Measurements from ENCODE around the gene RNF19B. TPM values are rescaled to one million over a fixed set of nuclear protein-coding genes. Genes with fewer than 3 reads are reported as not detected.
A peak's percentile ranks its signal among the peaks of the same experiment; 100 is the strongest.
"Not testable (repeated sequence)": the region's sequence is repeated elsewhere in the genome, so short reads cannot be mapped to it uniquely, and the experiment has no call there.

Gene RNF19B
- total and polyA plus RNA-seq, 2 of the 13 experiments (the other 11 are each of a cell fraction or from before 2014, with no cell fraction given) = 15.3 to 22.5 TPM

DNA sequence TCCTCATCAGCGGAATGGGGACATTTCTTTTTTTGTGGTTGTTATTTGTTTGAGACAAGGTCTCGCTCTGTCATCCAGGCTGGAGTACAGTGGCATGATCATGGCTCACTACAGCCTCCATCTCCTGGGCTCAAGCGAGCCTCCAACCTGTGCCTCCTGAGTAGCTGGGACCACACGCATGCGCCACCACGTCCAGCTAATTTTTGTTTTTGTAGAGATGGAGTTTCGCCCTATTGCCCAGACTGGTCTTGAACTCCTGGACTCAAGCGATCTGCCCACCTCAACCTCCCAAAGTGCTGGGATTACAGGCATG is 28.7 kb upstream of the RNF19B start:
- H3K36me3 ChIP-seq (replicated peaks in 1 of 2; ENCODE audit: control insufficient read depth in 1 of 2, insufficient read depth in 2 of 2, low read length in 2 of 2); CTCF ChIA-PET (ENCODE audit: low intra/inter-chr PET ratio, low total read pairs); H3K4me3 ChIP-seq (replicated peaks in 1 of 3; ENCODE audit: insufficient read depth in 1 of 3, low read depth in 2 of 3, low read length in 3 of 3); BruUV-seq (replicated peaks); H2AFZ ChIP-seq (ENCODE audit: low read length); intact Hi-C loops (cut with micrococcal nuclease; ENCODE audit: unreplicated experiment); H3K9ac ChIP-seq (ENCODE audit: insufficient read depth, low read depth, low read length); H3K27me3 ChIP-seq (ENCODE audit: control insufficient read depth in 1 of 2, insufficient read depth in 2 of 2, low read length in 2 of 2); H3K79me2 ChIP-seq (ENCODE audit: insufficient read depth, low read length); ATAC-seq; DNase-seq (ENCODE audit: low spot score); H4K20me1 ChIP-seq (ENCODE audit: insufficient read depth, low read length); H3K27ac ChIP-seq (ENCODE audit: extremely low read length, insufficient read depth, low read length); in situ Hi-C loops (cut with HindIII; ENCODE audit: extremely low pct_ligation_motif_present, low pct_unique_long_range_greater_than_20kb); H3K9me3 ChIP-seq (ENCODE audit: low read length); FAIRE-seq; H3K4me2 ChIP-seq (ENCODE audit: low read depth, low read length): not testable (repeated sequence)
- H3K4me1 ChIP-seq (ENCODE audit: insufficient read depth, low read length) = peaks cover 23% of the 10 kb centered on the region
- 93% methylated on average over 8 of the region's 8 CpGs for WGBS (ENCODE audit: low lambda C conversion rate)
- POLR2A ChIA-PET = interaction anchor here (0.8 kb wide), 1 partner anchor 13 kb away, joined by 3 read pairs; no protein-coding TSS in a partner anchor
- TF ChIP-seq, protein P1, sequence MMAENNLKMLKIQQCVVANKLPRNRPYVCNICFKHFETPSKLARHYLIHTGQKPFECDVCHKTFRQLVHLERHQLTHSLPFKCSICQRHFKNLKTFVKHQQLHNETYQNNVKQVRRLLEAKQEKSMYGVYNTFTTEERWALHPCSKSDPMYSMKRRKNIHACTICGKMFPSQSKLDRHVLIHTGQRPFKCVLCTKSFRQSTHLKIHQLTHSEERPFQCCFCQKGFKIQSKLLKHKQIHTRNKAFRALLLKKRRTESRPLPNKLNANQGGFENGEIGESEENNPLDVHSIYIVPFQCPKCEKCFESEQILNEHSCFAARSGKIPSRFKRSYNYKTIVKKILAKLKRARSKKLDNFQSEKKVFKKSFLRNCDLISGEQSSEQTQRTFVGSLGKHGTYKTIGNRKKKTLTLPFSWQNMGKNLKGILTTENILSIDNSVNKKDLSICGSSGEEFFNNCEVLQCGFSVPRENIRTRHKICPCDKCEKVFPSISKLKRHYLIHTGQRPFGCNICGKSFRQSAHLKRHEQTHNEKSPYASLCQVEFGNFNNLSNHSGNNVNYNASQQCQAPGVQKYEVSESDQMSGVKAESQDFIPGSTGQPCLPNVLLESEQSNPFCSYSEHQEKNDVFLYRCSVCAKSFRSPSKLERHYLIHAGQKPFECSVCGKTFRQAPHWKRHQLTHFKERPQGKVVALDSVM (CRISPR knock-in tag; IDR thresholded peaks at IDR 0.05) = 0 out of 2 replicates have a peak, but pooled peaks have one; percentile 52

DNA sequence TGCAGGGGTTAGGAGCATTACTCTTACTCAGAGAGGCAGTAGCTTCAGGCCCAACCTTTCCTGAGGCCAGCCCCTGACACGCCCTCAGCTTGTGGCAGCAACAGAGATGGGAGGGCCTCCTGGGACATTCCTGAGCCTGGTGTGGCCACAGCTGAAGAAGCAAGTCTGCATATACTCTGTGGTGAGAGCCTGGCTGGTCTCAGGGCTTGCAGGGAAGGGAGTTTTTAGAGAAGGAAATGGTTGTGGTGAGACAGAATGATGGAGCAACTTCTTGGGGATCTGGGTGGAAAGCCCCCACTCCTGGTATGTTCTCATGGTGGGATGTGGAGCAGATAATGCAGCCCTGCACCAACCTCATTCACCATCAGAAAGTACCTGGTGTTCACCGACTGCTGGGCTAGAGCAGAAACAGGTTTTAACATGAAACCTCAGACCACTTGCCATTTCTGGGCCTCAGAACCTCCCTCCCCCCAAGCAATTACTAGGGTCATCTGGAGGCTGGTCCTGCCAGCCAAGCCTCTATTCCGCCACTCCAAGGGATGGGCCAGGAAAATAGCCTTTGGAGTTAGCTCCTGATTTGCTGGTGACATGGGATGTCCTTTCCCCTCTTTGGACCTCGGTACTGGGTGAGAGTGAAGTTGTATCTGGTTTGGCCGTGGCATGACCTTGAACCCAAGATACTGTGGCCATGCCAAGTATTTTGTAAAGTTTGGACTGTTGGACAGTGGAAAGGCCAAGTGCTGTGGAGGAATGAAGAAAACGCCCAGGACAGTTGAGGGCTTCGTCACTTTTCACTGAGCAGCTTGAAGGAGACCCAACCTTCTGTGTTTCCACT is 28.1 kb upstream of the RNF19B start:
- DNase-seq (ENCODE audit: low spot score) = peak; percentile 26
- FAIRE-seq = no peak
- H3K9me3 ChIP-seq (ENCODE audit: low read length) = no peaks in the 10 kb centered on the region
- no peak overlapping the region for H2AFZ ChIP-seq (ENCODE audit: low read length)
- POLR2A ChIA-PET = interaction anchor here (0.8 to 1.2 kb wide), 4 partner anchors 14 to 135 kb away, joined by 3 read pairs; no protein-coding TSS in a partner anchor
- intact Hi-C loops (cut with micrococcal nuclease; ENCODE audit: unreplicated experiment) (no loop called here), in situ Hi-C loops (cut with HindIII; ENCODE audit: extremely low pct_ligation_motif_present, low pct_unique_long_range_greater_than_20kb) (no loop called here)
- no peaks in the 10 kb centered on the region for H3K79me2 ChIP-seq (ENCODE audit: insufficient read depth, low read length)
- peak; percentile 80 for ATAC-seq
- H4K20me1 ChIP-seq (ENCODE audit: insufficient read depth, low read length) = no peaks in the 10 kb centered on the region
- peak; percentile 53; the same call in 1 of the 2 replicates for TF ChIP-seq RARA (CRISPR knock-in tag; IDR thresholded peaks at IDR 0.05)
- no peak for TF ChIP-seq ZSCAN29 (CRISPR knock-in tag; conservative IDR thresholded peaks at IDR 0.05)
- WGBS (ENCODE audit: low lambda C conversion rate) = 37% methylated on average over 4 of the region's 7 CpGs
- H3K4me3 ChIP-seq (replicated peaks in 1 of 3; ENCODE audit: insufficient read depth in 1 of 3, low read depth in 2 of 3, low read length in 3 of 3) = no peak overlapping the region
- no peaks in the 10 kb centered on the region for H3K36me3 ChIP-seq (replicated peaks in 1 of 2; ENCODE audit: control insufficient read depth in 1 of 2, insufficient read depth in 2 of 2, low read length in 2 of 2)
- H3K27ac ChIP-seq (ENCODE audit: extremely low read length, insufficient read depth, low read length) = no peak overlapping the region
- H3K9ac ChIP-seq (ENCODE audit: insufficient read depth, low read depth, low read length) = no peak overlapping the region
- H3K4me2 ChIP-seq (ENCODE audit: low read depth, low read length) = no peak overlapping the region
- peaks cover 17% of the 10 kb centered on the region for H3K4me1 ChIP-seq (ENCODE audit: insufficient read depth, low read length)
- CTCF ChIA-PET (ENCODE audit: low intra/inter-chr PET ratio, low total read pairs) = no interaction called here
- H3K27me3 ChIP-seq (ENCODE audit: control insufficient read depth in 1 of 2, insufficient read depth in 2 of 2, low read length in 2 of 2) = no peaks in the 10 kb centered on the region
- BruUV-seq (replicated peaks) = no TSS peak
